SIG-M5 treated with dmso at 0.1 percent for 504 hours (cell line): ENCODE data around the gene SPP1.
"Not testable (repeated sequence)": the region's sequence is repeated elsewhere in the genome, so short reads cannot be mapped to it uniquely, and the experiment has no call there.

ENCODE experiments used
- DNase-seq: peaks from one replicate; lab custom pipeline; 2025; ENCODE audit not compliant: unreplicated experiment; lab: John Stamatoyannopoulos, UW

Gene SPP1

DNA sequence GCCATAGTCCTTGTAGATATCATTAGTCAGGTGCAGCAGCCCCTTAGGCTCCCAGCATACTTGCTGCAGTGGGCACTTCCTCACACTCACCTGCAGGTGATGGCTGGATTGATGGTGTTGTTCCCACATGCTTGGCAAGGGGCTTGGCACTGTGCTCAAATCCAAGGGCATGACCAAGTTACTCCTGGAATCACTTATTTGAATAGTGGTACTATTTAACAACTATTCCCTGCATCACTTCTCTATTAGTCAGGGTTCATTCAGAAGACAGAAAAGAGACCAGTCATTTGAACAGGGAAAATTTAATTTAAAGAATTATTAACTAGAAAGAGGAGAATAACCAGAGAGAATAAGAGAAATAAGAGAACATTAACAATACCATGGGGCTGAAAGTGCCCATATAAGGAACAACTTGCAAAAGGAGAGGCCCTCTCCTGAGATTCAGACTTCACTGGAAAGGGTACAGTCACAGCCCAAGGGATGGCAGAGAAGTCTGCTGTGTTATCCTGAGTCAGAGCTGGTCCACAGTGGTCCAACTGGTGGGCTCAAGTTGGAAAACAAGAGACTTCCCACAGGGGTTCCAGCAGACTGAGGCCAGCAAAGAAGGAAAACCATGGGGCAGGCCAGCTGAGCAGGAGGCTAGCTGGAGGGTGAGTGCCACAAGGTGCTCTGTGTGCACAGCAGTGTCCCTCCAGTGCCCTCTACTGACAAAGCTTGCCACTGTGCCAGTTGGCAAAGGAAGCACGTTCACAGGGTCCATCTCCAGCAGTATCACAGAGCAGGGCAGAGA is 9.8 kb downstream of the SPP1 start:
- peak; percentile 37 for DNase-seq

DNA sequence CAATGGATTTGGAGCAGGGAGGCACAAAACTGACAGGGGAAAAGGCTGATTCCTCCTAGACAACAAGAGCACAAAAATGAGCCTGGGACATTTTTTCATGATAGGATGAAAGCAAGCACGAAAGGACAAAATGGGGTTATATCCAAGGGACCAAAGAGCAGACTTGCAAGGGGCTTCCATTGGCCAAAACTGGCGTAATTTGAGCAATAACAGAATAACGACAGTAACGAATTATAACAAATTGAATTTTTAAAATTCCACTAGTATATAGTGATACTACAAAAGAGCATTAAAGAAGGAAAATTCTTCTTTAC is 10.3 kb downstream of the SPP1 start:
- no peak for DNase-seq

- no peak for DNase-seq
Measured at GRCh38 chr4:87986508-87986907, 11.0 kb downstream of the SPP1 start.

- no peak for DNase-seq
Measured at GRCh38 chr4:87989765-87990164, 14.3 kb downstream of the SPP1 start.

- no peak for DNase-seq
Measured at GRCh38 chr4:87995435-87995834, 19.9 kb downstream of the SPP1 start.

DNA sequence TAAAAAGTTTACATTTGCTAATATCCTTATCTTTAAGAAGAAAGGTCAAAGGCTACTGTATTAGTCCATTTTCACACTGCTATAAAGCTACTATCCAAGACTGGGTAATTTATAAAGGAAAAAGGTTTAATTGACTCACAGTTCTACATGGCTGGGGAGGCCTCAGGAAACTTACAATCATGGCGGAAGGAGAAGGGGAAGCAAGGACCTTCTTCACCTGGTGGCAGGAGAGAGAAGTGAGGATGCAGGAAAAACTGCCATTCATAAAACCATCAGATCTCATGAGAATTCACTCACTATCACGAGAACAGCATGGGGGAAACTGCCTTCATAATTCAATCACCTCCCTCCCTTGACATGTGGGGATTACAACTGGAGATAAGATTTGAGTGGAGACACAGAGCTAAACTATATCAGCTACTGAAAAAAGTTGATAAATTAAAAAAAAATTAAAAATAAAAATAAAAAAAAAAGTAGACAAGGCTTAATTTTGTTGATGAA is 23.7 kb downstream of the SPP1 start:
- not testable (repeated sequence) for DNase-seq

DNA sequence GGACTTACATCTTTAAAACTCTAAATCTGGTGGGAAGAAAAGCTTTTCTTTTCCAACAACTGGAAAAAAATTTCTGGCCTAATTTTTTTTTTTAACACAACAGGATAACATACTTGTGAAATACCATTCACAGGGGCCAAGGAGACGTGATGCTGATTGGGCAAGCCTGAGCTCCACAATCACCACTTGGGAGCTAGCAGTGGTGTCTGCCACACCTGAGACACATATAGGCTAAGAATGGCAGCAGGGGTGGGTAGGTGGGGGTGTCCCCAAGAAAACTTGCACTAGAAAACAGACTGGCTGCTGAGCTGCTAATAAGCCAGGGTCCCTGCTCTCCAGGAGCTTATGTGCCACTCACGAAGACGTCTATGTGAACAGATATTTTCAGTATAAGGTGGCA is 26.4 kb downstream of the SPP1 start:
- no peak for DNase-seq

- no peak for DNase-seq
Measured at GRCh38 chr4:88002786-88003185, 27.3 kb downstream of the SPP1 start.

DNA sequence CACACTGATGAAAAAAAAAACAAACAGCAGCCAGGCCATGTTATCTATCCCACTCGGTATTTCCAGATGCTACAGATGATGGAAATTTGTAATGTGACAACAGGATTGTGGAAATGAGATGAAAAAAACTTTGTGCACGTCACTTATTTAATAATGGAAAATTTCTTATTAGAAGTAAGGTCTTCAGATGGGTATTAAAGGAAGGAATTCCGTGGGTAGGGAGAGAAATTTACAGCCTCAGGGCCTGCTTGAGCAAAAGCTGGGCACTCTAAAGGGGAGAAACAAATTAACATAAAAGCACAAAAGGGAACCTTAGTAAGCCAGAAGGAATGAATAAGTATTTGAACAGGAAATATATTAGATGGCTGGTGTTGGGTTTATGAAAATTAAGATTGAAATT is 27.7 kb downstream of the SPP1 start:
- DNase-seq: no peak

GRCh38 chr4:88005076-88005475 is 29.6 kb downstream of the SPP1 start:
- no peak for DNase-seq

GRCh38 chr4:88005946-88006345 is 30.4 kb downstream of the SPP1 start:
- DNase-seq: no peak

DNA sequence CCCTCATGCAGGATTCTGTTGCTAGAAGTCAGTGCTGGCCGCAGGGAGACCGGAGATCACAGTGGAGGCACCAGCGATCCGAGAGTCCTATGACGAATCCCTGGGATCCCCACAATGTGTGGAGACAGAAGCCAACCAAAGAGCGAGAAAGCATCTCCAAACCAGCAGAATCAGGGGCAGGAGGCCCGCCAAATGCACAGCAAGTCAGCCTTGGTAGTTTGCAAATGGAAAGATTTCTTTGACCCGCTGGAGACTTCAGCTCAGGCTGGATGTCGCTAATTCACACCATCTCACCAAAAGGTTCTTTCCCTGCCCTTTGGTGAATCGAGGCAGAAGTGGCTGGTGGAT is 31.4 kb downstream of the SPP1 start:
- no peak for DNase-seq

DNA sequence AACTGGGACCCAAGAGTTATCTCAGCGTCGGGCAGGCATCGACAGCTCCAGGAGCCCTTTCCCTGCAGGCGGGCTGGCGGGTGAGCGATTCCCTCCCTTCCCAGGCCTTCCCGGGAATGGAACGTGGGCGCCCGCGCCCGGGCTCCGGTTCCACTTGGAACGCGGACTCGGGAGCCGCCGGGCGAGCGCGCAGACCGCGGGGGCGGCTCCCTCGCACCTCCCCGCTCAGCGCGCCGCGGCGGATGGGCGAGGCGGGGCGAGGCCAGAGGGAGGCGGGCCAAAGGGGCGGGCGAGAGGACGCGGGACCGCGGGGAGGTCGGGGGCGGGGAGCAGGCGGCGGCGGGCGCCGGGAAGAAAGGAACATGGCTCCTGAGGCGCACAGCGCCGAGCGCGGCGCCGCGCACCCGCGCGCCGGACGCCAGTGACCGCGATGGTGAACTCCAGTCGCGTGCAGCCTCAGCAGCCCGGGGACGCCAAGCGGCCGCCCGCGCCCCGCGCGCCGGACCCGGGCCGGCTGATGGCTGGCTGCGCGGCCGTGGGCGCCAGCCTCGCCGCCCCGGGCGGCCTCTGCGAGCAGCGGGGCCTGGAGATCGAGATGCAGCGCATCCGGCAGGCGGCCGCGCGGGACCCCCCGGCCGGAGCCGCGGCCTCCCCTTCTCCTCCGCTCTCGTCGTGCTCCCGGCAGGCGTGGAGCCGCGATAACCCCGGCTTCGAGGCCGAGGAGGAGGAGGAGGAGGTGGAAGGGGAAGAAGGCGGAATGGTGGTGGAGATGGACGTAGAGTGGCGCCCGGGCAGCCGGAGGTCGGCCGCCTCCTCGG is 32.0 kb downstream of the SPP1 start, which contains the start of gene PKD2:
Gene PKD2, plus strand, starts transcription at position 332 of the 818 bp plus-strand sequence. Its CDS starts 99 bp downstream, at position 431.
- DNase-seq: peak; percentile 61

DNA sequence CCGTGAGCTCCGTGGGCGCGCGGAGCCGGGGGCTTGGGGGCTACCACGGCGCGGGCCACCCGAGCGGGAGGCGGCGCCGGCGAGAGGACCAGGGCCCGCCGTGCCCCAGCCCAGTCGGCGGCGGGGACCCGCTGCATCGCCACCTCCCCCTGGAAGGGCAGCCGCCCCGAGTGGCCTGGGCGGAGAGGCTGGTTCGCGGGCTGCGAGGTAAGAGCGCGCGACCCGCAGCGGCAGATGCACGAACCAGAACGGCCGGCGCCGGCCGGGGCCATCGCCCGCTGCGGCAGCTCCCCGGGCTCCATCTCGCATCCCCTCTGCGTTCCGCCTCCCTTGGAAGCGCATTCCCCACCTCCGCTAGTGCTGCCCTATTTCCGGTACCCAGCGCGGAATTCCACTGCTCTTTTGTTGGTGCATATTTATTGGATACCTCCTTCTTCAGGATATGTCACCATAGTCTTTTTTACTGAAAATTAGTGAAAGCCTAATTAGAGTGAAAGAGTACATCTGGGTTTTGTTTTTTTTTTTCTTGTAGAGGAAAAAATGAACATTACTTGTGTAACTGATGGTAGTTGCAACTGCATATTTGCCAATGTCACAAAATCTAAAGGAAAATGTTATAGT is 32.7 kb downstream of the SPP1 start:
- DNase-seq: peak; percentile 37

DNA sequence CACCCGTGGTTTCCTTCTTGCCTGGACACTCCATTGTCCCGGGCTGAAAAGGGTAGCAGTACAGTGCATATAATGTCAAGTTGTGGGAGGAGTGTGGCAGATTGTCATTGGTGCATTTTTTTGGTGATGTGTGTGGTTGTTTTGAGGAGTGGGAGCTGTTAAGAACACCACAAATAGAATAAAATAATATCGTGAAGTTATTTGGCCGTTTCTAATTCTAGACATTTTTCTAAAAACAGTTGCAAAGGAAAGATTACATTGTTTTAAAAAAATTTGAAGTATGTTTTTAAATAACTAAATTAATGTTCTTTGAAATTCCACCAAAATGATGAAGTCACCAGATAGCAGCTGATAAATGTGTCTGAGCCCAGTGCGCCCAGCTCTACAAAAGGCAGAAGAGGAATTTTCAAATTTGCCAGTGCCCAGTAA is 33.2 kb downstream of the SPP1 start:
- DNase-seq: no peak

- no peak for DNase-seq
Measured at GRCh38 chr4:88009871-88010270, 34.4 kb downstream of the SPP1 start.

DNA sequence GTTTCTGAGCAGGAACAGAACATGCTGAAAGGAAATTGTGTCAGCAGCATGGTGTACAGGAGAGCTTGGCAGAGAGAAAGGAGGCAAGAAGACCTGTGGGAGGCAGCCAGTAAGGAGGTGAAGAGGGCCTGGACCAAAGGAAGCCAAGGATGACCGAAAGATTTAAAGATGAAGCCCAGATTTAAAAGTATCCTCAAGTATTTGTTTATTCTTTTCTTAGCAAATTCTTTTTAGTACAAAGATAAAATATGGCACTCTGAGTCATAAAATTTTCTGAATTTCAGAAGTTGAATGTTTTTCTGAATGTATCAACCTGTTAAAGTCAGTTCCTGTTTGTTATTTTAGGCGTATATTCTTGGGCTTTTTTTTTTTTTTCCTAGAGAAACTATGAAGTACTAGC is 35.5 kb downstream of the SPP1 start:
- no peak for DNase-seq

DNA sequence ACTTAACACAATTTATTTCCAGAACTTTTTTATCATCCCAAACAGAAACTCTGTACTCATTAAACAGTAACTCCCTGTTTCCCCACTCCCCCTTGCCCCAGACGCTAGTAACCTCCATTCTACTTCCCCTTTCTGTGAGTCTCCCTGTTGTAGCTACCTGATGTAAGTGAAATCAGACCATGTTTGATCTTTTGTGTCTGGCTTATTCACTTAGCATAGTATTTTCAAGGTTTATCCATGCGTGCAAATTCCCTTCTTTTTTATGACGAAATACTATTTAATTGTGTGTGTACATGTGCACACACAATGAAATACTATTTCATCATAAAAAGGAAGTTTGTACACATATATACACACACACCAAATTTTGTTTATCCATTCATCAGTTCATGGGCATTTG is 37.1 kb downstream of the SPP1 start:
- peak; percentile 67 for DNase-seq

GRCh38 chr4:88014386-88014905 is 38.9 kb downstream of the SPP1 start:
- DNase-seq: no peak

GRCh38 chr4:88015659-88016295 is 40.3 kb downstream of the SPP1 start:
- no peak for DNase-seq
